ENCODE results near the gene CDH4. TPM values are rescaled to one million over a fixed set of nuclear protein-coding genes. Genes with fewer than 3 reads are reported as not detected.

CDH4 gene
- total RNA-seq, 1 experiment from 2014 or later = 5.3 TPM

GRCh38 chr20:61416546-61416945, 164.5 kb downstream of the CDH4 start:
- Mint-ChIP-seq H3K4me1 (peaks cover 11% of the 10 kb centered on the region), H3K36me3 (no peaks in the 10 kb centered on the region), H3K27ac (no peak overlapping the region), H3K27me3 (ENCODE audit: low read depth) (peaks cover 56% of the 10 kb centered on the region), H3K9me3 (peaks cover 12% of the 10 kb centered on the region; the same call in 1 of the 2 replicates), H3K4me3 (no peak overlapping the region)
- TF ChIP-seq NFATC4 (CRISPR knock-in tag; IDR thresholded peaks at IDR 0.05) (no peak), ZNF396 (CRISPR knock-in tag; IDR thresholded peaks at IDR 0.05; ENCODE audit: borderline replicate concordance) (no peak), RORB (CRISPR knock-in tag; IDR thresholded peaks at IDR 0.05) (no peak), ZNF425 (CRISPR knock-in tag; conservative IDR thresholded peaks at IDR 0.05) (no peak), NR2C2 (CRISPR knock-in tag; IDR thresholded peaks at IDR 0.05) (no peak), ZNF532 (CRISPR knock-in tag; IDR thresholded peaks at IDR 0.05; ENCODE audit: borderline replicate concordance) (no peak), ATF1 (CRISPR knock-in tag; IDR thresholded peaks at IDR 0.05) (no peak), RELA (CRISPR knock-in tag; IDR thresholded peaks at IDR 0.05; ENCODE audit: borderline replicate concordance) (no peak)
- TF ChIP-seq, protein P1, sequence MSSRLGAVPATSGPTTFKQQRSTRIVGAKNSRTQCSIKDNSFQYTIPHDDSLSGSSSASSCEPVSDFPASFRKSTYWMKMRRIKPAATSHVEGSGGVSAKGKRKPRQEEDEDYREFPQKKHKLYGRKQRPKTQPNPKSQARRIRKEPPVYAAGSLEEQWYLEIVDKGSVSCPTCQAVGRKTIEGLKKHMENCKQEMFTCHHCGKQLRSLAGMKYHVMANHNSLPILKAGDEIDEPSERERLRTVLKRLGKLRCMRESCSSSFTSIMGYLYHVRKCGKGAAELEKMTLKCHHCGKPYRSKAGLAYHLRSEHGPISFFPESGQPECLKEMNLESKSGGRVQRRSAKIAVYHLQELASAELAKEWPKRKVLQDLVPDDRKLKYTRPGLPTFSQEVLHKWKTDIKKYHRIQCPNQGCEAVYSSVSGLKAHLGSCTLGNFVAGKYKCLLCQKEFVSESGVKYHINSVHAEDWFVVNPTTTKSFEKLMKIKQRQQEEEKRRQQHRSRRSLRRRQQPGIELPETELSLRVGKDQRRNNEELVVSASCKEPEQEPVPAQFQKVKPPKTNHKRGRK (CRISPR knock-in tag; IDR thresholded peaks at IDR 0.05; ENCODE audit: borderline replicate concordance) = no peak
- DNase-seq (ENCODE audit: low spot score) (no peak), ATAC-seq (no peak)
- CTCF ChIA-PET = no interaction called here
- POLR2A ChIA-PET = no interaction called here

- H3K9me3 Mint-ChIP-seq = peaks cover 12% of the 10 kb centered on the region; the same call in 1 of the 2 replicates
- H3K27me3 Mint-ChIP-seq (ENCODE audit: low read depth) = peaks cover 57% of the 10 kb centered on the region
- TF ChIP-seq CREB1 (CRISPR knock-in tag; IDR thresholded peaks at IDR 0.05) (no peak), IRF1 (CRISPR knock-in tag; IDR thresholded peaks at IDR 0.05) (no peak), TEAD4 (CRISPR knock-in tag; IDR thresholded peaks at IDR 0.05) (no peak), MLX (CRISPR knock-in tag; IDR thresholded peaks at IDR 0.05) (no peak), TP53 (CRISPR knock-in tag; IDR thresholded peaks at IDR 0.05) (no peak), ATF6 (CRISPR knock-in tag; IDR thresholded peaks at IDR 0.05) (no peak), CREM (CRISPR knock-in tag; IDR thresholded peaks at IDR 0.05) (no peak), NFATC4 (CRISPR knock-in tag; IDR thresholded peaks at IDR 0.05) (no peak), GABPB1 (CRISPR knock-in tag; IDR thresholded peaks at IDR 0.05) (no peak), ZNF317 (CRISPR knock-in tag; IDR thresholded peaks at IDR 0.05; ENCODE audit: borderline replicate concordance, low read depth) (no peak)
- POLR2A ChIA-PET = no interaction called here
- H3K4me3 Mint-ChIP-seq = no peak overlapping the region
- DNase-seq (ENCODE audit: low spot score) = no peak
- peaks cover 14% of the 10 kb centered on the region for H3K4me1 Mint-ChIP-seq
- H3K36me3 Mint-ChIP-seq = no peaks in the 10 kb centered on the region
- CTCF ChIA-PET = no interaction called here
- ATAC-seq = no peak
- no peak overlapping the region for H3K27ac Mint-ChIP-seq
These were observed 165.3 kb downstream of the CDH4 start for GRCh38 chr20:61417221-61417941.
